GM04503 (cell line): Measurements from ENCODE around the gene ARTN.

ENCODE experiments used
- DNase-seq: peaks from one replicate; pipeline ENCODE4 v3.0.0-alpha.2; 2012; ENCODE audit warnings: low read depth

Gene ARTN

DNA sequence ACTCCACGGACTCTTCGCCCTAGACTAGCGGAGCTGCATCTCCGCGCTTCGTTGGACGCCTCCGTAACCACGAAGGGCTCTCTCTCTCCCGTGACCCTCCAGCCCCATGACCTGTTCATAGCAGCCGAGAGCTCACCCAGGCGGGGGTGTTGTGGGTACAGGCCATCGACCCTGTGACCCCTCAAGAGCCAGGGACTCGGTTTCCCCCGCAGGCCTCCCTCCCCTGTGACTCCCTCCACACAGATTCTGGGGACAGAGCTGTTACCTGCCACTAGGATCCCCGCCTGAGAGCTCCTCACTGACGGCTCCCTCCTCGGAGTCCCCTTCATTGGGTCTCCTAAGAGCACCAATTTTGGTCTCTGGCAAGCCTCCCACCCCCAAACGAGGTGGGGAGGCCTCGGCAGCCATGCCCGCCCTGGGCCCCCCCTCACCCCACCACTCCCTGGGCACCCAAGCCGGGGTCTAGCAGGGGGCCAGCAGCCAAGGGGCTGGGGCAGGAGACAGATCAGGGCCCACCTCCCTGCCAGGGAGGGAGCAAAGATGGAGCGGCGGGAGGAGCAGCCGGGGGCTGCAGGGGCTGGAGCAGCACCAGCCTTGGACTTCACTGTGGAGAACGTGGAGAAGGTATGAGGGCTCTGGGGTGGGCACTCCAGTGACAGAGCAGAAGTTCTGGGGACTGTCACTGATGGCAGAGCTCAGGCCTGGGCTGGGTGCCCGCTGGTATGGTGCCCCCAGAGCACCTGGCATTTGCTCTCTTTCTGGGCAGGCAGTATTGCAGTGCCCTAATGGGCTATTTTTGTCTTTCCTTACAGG lies 13.7 kb downstream of the ARTN start:
- DNase-seq, result no peak

DNA sequence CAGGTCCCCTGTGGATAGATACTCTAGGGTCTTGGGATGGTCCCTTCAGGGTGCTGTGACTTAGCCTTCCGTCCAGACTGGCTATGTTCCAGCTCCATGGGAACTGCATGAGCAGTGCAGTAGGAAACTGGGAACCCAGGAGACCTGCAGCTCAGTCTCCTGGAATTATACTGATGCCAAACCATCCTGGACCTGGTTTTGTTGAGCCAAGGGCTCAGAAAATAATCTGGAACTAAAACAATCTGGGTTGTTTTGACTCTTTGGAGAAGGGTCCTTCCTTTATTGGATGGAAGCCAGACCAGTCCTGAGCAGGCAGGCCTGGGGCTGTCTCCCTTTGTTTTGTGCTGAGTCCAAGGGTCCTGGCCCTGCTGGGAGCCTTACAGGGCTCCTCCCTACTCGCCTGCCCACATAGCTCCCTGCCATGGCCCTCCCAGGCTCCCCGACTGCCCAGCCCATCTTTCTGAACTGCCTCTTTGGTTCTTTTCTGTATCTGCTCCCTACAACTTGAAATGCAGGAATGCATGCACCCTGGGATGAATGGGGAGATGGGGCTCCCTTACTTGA lies 14.4 kb downstream of the ARTN start:
- no peak for DNase-seq

DNA sequence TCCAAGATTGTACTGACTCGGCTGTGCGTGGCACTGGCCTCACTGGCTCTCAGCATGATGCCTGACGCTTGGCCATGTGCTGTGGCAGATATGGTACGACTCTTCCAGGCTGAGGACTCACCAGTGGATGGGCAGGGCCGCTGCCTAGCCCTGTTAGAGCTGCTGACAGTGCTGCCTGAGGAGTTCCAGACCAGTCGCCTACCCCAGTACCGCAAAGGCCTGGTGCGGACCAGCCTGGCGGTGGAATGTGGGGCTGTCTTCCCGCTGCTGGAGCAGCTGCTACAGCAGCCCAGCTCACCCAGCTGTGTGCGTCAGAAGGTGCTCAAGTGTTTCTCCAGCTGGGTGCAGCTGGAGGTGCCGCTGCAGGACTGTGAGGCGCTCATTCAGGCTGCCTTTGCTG lies 16.1 kb downstream of the ARTN start:
- no peak for DNase-seq

DNA sequence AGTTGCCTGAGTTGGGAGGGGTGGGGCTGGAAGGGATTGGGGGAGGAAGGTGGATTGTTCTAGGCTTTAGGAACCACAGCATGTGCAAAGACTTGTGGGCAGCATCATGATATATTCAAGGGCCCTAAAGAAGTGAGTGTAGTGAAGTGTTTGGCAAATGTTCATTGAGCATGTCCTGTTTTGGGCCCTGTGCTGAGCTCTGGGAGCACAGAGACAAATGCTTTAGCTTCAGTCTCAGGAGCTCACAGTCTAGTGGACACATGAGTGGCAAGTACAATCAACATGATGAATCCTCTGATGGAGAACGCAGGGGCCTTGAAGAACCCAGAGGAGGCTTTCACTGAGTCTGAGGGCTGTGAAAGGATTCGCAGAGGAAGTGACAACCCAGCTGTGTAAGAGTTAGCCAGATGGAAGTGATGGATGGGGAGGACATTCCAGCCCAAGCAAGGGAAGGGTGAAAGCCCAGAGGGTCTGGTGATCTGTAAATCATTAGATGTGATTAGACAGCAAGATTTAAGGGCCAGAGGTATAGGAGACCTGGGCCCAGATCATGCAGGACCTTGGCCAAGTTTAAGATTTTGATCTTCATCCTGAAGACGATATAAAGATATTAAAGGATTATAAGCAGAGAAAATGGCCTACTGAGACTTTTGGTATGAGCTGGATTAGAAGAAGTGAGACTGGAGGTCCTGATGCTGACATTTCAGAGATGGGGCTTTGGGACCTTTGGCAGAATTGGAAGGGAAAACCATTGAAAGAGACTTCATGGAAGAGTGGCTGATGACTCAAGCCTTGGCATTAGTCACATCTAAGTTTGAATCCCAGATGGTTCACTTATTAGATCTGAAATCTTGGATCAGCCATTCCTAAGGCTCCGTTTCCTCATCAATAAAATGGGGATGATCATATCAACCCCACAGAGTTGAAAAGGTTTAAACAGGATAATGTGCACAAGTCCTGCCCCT lies 17.7 kb downstream of the ARTN start:
- no peak for DNase-seq

DNA sequence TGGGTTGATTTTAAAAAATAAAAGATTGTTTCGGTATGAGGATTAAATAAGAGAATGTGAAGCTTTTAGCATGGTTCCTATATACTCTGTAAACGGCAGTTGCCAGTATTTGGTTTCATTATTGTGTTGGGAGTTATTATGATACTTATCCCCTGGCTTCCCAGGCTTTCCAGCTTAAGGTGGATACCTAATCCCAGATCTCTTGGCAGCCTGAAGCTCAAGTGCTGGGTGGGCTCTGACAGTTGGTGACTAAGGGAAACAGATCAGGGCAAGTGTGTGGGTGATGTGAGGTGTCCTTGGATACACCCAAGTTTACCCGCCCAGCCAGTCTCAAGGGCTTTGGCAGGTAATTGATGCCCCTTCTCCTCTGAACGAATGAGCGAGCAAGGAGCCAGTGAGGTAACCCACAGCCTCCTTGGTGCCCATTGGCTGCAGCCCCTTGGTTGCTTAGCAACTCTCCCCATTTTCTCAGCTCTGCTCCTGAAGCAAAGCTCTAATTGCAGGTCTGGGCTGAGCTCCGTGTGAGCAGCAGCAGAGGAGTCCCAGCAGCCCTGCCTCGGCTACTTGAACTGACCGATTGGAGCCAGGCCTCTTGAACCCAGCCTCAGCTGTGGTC lies 19.2 kb downstream of the ARTN start:
- no peak for DNase-seq

DNA sequence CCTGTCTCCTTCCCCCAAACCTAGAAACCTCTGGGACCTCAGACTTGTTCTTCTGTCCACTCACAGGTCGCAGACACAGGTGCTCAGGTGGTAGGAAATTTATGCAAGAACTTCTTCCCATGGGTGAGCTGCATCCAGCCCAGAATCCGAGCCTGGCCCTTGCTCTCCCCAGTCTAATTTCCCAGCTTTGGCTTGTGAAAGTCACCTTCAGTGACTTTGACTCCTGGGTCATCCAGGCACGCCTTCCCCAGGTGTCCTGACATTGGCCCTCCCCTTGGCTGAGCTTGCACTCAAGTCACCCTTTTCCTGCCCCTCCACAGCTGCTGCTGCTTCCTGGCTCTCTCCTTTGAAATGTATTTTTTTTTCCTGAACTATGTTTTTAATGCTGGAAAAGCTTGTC lies 19.8 kb downstream of the ARTN start:
- DNase-seq, result no peak

DNA sequence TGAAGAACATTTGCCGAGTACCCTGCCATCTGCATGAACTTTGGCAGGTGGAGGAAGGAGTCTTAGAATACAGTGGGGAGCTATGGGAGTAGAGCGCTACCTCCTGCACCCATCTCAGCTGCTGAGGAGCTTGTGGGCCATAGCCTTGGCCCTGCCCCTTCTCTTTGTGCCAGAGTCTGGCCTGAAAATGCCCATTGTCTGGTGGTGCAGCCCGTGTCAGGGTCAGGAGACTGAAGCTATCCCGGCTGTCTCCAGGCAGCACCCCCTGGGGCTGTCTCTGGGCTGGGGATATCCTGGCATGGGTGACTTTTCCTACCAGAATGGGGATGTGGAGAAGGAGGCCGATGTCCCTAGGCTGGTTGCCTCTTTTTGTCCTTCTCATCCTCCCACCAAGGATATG lies 20.4 kb downstream of the ARTN start:
- DNase-seq, result no peak

DNA sequence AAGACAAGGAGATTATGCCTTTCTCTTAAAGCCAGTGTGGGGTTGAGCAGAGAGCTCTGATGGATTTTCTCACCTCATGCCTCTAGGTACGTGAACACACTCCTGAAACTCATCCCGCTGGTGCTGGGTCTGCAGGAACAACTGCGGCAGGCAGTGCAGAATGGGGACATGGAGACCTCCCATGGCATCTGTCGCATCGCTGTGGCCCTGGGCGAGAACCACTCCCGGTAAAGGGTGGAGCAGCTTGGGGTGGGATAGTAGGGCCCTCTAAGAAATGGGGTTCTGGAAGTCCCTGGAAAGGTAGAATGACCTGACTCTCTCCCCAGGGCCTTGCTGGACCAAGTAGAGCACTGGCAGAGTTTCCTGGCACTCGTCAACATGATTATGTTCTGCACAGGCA lies 22.6 kb downstream of the ARTN start:
- DNase-seq, result no peak

DNA sequence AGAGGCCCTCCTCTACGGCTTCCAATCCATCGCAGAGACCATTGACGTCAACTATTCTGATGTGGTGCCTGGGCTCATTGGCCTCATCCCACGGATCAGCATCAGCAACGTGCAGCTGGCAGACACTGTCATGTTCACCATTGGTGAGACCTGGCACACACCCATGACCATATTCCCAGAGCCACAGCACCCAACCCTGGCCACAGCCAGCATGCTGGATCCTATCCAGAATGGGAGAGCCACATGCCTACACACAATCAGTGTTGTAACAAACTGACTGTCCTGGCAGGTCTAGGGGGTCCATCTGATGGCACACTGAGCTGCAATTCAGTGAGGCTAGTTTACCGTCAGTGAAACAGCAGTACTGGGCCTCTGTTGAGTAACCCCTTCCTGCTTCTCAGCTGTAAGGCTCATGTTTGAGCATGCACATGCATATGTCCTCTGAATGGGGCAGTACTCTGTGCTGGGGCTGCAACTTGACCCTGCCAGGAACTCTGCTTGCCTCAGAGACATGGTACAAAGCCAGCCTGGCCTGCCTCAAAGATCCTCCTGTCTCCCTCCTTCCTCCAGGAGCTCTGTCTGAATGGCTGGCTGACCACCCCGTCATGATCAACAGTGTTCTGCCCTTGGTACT lies 23.9 kb downstream of the ARTN start:
- DNase-seq, result no peak

DNA sequence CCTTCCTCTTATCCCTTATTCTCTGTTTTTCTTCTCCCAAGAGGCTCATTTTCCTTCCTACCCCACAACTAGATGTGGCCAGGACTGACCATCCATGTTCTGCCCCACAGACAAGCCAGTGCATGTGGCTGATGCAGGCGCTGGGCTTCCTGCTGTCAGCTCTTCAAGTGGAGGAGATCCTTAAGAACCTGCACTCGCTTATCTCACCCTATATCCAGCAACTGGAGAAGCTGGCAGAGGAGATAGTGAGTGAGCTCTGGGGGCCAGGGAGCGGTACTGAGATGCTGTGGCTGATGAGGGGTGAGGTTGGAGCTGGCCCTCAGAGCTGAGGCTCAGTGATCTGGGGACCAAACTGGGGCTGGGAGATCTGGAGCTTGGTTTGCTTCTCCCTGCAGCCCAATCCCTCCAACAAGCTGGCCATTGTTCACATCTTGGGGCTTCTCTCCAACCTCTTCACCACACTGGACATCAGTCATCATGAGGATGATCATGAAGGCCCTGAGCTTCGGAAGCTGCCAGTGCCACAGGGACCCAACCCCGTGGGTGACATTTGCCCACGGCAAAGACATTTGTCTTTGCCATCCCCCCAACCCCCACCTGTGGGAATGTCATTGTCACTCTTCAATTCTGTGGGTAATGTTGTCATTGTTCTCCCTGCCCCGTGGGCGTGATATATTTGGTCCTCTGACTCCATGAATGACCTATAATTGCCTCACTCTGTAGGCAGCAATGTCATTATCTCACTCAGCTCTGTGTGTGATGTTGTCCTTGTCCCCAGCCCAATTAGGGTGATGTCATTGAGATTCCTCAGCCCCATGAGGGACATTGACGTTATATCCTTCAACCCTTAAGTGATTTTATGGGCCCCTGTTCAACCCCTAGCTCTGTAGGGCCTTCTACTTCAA lies 25.0 kb downstream of the ARTN start:
- DNase-seq, result no peak

DNA sequence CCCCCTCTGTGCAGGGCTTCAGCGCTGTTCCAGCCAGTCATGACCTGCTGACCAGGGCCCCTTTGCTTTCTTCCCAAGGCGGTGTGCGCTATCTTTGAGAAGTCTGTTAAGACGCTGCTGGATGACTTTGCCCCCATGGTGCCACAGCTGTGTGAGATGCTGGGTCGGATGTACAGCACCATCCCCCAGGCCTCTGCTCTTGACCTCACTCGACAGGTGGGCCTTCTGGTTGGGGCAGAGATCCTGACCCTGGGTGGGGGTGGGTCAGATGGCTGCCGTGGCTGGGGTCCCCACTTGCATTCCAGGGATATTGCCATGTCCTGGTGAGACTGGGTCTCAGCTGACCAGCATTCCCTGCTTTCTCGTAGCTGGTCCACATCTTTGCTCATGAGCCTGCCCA lies 27.2 kb downstream of the ARTN start:
- no peak for DNase-seq

DNA sequence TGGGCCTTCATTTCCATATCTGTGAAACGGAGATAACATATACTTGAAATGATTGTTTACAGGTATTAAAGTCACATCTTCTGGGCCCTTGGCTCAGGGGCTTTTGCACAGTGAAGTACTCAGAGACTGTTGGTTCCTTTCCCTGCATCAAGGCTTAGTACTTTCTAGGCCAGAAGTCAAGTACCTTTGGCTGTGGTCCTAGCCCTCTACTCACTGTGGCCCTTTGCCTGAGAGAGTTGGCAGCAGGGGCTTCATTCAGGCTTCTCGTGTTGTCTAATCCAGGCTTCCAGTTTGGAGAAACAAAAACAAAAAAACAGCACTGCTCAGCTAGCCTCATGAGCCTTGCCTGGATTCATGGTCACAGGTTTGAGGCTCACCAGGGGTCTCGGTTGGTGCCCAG lies 28.1 kb downstream of the ARTN start:
- DNase-seq, result no peak

DNA sequence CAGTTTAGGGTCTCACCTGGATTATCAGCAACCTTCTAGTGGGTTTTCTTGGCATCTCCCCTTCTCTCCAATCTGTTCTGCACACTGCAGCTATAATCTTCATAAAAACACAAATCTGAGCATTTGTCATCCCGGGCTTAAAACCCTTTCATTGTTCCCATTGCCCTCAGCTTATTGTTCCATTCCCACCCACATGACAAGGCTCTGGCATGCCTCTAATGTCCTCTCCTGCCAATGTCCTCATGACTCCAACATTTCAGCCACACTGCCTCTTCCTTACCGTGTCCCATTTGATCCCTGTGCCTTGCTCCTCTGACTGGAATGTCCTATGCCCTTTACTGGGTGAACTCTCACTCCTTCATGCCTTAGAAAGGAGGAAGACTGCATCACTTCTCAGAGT lies 28.7 kb downstream of the ARTN start:
- DNase-seq, result no peak

DNA sequence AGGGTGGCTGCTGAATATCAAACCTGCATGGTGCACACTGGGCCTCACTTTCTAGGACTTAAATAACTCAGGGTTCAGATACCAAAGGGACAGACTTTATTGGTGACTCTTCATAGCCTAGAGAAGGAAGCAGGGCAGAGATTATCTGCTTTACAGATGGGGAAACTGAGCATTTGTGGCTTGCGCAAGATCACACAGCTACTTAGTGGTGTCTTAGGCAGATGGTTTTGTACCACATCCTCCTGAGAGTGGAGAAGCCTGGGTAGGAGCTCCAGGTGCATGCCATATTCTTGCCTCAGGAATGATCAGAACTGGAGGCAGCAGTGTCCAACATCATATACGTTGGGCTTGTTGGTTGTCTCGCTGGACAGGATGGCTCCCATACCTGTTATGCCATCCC lies 29.4 kb downstream of the ARTN start:
- DNase-seq, result no peak

DNA sequence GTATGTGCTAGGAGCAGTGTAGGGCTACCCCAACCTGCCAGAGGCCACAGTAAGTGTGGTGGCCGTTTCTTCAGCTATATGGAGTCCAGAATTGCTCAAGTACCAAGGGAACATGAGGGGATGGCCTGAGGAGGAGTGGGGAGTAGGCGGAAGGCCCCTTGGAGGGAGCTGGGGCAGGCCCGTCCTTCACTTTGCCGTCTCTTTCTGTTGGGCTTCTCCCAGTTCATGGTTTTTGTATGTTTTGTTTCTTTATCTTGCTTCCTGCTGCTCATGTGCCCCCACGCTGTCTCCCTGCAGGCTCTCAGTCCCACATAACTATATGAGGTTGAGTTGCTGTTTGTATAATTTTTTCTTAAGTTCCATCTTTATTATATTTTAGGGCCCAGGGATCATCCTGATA lies 30.3 kb downstream of the ARTN start:
- no peak for DNase-seq

DNA sequence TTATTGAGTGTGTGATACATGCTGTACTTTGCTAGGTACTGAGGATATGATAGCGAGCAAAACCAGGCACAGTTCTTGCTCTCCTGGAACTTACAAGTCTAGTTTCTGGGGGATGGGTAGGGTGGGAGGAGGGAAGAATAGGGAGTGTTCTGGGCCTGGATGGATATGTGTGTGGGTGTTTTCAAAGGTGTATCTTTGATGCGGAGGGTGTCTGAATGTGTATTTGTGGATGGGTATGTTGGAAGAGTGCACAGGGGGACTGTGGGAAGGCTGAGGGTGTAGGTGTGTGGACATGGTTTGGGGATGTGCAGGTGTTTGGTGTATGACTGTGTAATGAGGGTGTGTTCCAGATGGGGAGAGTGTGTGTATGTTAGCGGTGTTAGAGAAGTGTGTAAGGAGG lies 31.7 kb downstream of the ARTN start:
- DNase-seq, result no peak

DNA sequence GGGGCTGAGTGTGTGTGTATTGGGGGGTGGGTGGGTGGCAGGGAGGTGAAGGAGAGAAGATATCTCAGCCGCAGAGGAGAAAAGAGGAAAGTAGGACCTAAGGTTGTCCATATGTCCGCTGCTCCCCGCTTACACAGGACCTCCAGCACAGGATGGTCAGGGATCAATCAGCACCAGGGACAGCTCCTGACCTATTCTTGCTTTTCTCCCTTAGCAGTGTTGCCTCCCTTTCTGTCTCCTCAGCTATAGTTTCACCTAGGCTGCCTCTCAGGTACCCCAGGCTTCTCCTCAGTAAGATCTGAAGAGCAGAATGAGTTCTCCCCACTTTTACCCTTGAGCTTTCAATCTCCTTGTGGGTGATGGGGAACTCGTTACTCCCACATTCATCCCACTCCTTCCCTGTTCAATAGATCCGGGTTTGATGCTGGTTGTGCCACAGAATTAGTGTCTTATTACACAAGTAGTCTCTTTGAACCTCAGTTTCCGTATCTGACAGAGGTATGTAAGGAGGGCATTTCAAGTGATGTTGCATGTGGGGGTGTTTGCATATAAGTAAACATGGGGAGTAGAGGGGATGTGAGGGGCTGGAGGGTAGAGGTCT lies 34.8 kb downstream of the ARTN start:
- DNase-seq, result no peak

DNA sequence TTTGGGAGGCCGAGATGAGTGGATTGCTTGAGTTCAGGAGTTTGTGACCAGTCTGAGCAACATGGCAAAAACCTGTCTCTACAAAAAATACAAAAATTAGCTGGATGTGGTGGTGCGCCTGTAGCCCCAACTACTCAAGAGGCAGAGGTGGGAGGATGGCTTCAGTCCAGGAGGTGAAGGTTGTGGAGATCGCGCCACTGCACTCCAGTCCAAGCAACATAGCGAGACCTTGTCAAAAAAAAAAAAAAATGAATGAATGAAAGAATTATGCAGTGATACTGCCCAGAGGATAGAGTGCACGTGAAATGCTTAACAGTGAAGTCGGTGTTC lies 35.8 kb downstream of the ARTN start:
- DNase-seq, result no peak

DNA sequence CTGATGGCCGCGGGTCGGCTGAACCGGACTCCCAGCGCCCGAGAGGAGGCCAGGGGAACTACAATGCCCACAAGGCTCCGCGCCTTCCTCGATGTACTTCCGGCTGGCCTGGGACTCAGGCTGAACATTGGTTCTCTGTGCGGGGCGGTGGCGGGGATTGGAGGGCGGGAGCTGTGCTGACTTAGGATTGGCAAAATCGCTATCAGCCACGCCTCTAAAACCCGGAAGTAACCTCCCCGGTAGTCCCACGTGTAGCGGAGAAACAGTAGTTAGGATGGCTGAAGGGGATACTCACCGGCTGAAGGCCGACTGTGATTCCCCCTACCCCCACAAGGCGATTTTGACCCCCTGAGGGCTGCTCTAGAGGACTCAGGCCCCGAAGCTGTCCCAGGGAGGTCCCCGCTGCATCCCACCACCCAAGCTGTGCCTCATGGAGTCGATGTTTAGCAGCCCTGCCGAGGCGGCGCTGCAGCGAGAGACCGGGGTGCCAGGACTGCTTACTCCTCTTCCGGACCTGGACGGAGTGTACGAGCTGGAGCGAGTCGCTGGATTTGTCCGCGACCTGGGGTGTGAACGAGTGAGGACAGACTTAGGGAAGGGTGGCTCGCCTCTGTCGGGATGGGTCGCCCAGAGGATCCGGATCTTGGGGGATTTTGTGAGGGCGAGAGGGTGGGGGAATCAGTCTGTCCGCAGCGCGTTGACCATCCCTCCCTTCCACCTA lies 36.3 kb downstream of the ARTN start, which contains the start of gene DPH2:
TSS of gene DPH2 (plus strand) at position 265 of the 721 bp plus-strand sequence. CDS start at position 431, 166 bp downstream.
- peak; percentile 86 for DNase-seq

DNA sequence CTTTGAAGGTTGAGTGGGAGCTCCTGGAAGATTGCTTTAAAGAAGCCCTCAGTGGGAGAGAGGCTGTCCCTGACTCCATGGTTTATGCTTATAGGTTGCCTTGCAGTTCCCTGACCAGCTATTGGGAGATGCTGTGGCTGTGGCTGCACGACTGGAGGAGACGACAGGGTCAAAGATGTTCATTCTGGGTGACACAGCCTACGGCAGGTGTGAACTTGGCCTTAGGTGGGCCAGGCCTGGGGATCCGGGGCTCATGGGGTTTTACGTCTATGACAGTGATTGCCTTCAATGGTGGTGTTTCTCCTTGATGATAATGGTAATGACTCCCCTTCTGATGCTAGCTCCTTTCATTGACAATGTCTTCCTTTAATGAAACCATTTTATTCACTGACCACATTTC lies 36.9 kb downstream of the ARTN start:
- DNase-seq, result no peak
